Measurements from ENCODE around the gene GPD2.

DNA sequence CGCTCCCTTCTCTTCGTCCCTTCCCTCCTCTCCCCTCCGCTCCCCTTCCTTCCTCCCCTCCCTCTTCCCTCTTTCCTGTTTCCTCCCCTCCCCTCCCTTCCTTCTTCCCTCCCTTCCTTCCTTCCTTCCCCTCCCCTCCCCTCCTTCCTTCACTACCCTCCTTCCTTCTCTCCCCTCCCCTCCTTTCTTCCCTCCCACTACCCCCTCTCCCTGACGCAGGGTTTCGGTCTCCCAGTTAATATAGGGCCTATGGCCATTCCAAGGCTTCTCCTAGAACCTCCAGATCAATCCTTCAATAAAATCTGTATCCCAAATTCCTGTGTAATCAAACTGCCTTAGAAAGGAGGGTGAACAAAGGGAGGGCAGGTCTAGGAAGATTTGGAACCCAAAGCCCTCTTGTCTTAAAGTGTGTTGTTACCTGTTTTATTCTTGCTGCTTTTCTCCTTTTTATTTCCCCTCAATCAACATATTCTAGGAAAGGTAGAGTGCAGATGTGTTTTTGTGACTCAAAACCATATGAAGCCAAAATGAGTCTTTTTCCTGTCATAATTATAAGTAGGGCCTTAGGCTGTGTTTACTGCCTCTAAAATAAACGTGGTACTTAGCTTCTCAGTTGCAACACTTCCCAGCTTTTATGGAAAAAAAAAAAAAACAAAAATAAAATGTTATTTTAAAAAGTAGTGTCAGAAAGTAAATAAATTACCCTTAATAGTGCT is 53.7 kb downstream of the GPD2 start:
- TF ChIP-seq GATA2 (IDR thresholded peaks at IDR 0.05; ENCODE audit: low read depth, low read length) (no peak), GATA3 (IDR thresholded peaks at IDR 0.05; ENCODE audit: low read depth, low read length) (no peak)

Data from SH-SY5Y (cell line).